ENCODE data around the gene IRAK1.

Gene IRAK1

GRCh38 chrX:154019633-154020528 lies at the start of gene IRAK1:
Gene IRAK1 (minus strand): TSS chrX:154019902. CDS start chrX:154019812, 90 bp downstream.
- DNase-seq (ENCODE audit: low read depth in 2 of 2) = peak; percentile 18 to 22

- DNase-seq (ENCODE audit: low read depth in 2 of 2) = no peak
Measured at GRCh38 chrX:154068560-154068959, 48.9 kb upstream of the IRAK1 start.

- no peak for DNase-seq (ENCODE audit: low read depth in 2 of 2)
Measured at GRCh38 chrX:154064637-154065435, 45.1 kb upstream of the IRAK1 start.

- DNase-seq (ENCODE audit: low read depth in 2 of 2) = no peak
Measured at GRCh38 chrX:154063234-154063633, 43.5 kb upstream of the IRAK1 start.

- DNase-seq (ENCODE audit: low read depth in 2 of 2) = no peak
Measured at GRCh38 chrX:154061801-154062200, 42.1 kb upstream of the IRAK1 start.

- no peak for DNase-seq (ENCODE audit: low read depth in 2 of 2)
Measured at GRCh38 chrX:154059729-154060245, 40.1 kb upstream of the IRAK1 start.

GRCh38 chrX:154059231-154059630 lies 39.5 kb upstream of the IRAK1 start:
- DNase-seq (ENCODE audit: low read depth in 2 of 2) = no peak

GRCh38 chrX:154058214-154058997 lies 38.7 kb upstream of the IRAK1 start:
- DNase-seq (ENCODE audit: low read depth in 2 of 2) = no peak

- no peak for DNase-seq (ENCODE audit: low read depth in 2 of 2)
Measured at GRCh38 chrX:154057791-154058190, 38.1 kb upstream of the IRAK1 start.

- DNase-seq (ENCODE audit: low read depth in 2 of 2) = no peak
Measured at GRCh38 chrX:154056770-154057241, 37.1 kb upstream of the IRAK1 start.

- peak; percentile 20 to 37 for DNase-seq (ENCODE audit: low read depth in 2 of 2)
Measured at GRCh38 chrX:154051201-154051810, 31.6 kb upstream of the IRAK1 start.

- no peak for DNase-seq (ENCODE audit: low read depth in 2 of 2)
Measured at GRCh38 chrX:154050113-154050495, 30.4 kb upstream of the IRAK1 start.

GRCh38 chrX:154049209-154050112 lies 29.8 kb upstream of the IRAK1 start:
- DNase-seq (ENCODE audit: low read depth in 2 of 2) = no peak

- no peak for DNase-seq (ENCODE audit: low read depth in 2 of 2)
Measured at GRCh38 chrX:154048398-154048797, 28.7 kb upstream of the IRAK1 start.

GRCh38 chrX:154046940-154047610 lies 27.4 kb upstream of the IRAK1 start:
- DNase-seq (ENCODE audit: low read depth in 2 of 2) = no peak

GRCh38 chrX:154046031-154046781 lies 26.5 kb upstream of the IRAK1 start:
- DNase-seq (ENCODE audit: low read depth in 2 of 2) = no peak

GRCh38 chrX:154044091-154044490 lies 24.4 kb upstream of the IRAK1 start:
- DNase-seq (ENCODE audit: low read depth in 2 of 2) = no peak

GRCh38 chrX:154043003-154043763 lies 23.5 kb upstream of the IRAK1 start:
- DNase-seq (ENCODE audit: low read depth in 2 of 2) = no peak

All from stimulated activated CD8-positive, alpha-beta memory T cell treated with anti-CD3 and anti-CD28 coated beads, Interleukin-7, amount 100 ng/mL, for 1 hour (primary cell).